Activated CD4-positive, alpha-beta T cell treated with anti-CD3 and anti-CD28 coated beads, Interleukin-2, Interleukin-4, amounts not matched to agents 100 ng/mL and 50 ng/mL, durations not matched to agents 16 hours and 8 hours (primary cell): ENCODE results near the gene IDH3B.

Experiments used
- DNase-seq: peaks from one replicate; pipeline ENCODE4 v3.0.0-alpha.2; 2020; ENCODE audit warnings: low spot score

The IDH3B gene

GRCh38 chr20:2656471-2657117 is 7.4 kb downstream of the IDH3B start:
- DNase-seq, result no peak

- DNase-seq, result no peak
Measured at GRCh38 chr20:2655331-2656116, 8.5 kb downstream of the IDH3B start.

GRCh38 chr20:2654831-2655230 is 9.2 kb downstream of the IDH3B start:
- no peak for DNase-seq

- DNase-seq, result no peak
Measured at GRCh38 chr20:2654384-2654822, 9.6 kb downstream of the IDH3B start.

GRCh38 chr20:2653556-2654383 is 10.2 kb downstream of the IDH3B start:
- DNase-seq, result no peak

- DNase-seq, result no peak
Measured at GRCh38 chr20:2652724-2653555, 11.1 kb downstream of the IDH3B start.

- peak; percentile 95 for DNase-seq
Measured at GRCh38 chr20:2651772-2652723, 12.0 kb downstream of the IDH3B start, which contains the start of gene NOP56. TSS of gene NOP56 (plus strand) at chr20:2652632. CDS start at chr20:2652661, 29 bp downstream.

- no peak for DNase-seq
Measured at GRCh38 chr20:2643708-2644107, 20.3 kb downstream of the IDH3B start.

GRCh38 chr20:2640899-2641298 is 23.1 kb downstream of the IDH3B start:
- no peak for DNase-seq

GRCh38 chr20:2640260-2640659 is 23.8 kb downstream of the IDH3B start:
- DNase-seq, result no peak

- no peak for DNase-seq
Measured at GRCh38 chr20:2637246-2637645, 26.8 kb downstream of the IDH3B start.

- no peak for DNase-seq
Measured at GRCh38 chr20:2633381-2633780, 30.6 kb downstream of the IDH3B start.

- DNase-seq, result no peak
Measured at GRCh38 chr20:2631228-2631627, 32.8 kb downstream of the IDH3B start.

GRCh38 chr20:2626853-2627541 is 37.0 kb downstream of the IDH3B start:
- no peak for DNase-seq

GRCh38 chr20:2625062-2625461 is 39.0 kb downstream of the IDH3B start:
- DNase-seq, result no peak

- DNase-seq, result no peak
Measured at GRCh38 chr20:2624190-2624589, 39.8 kb downstream of the IDH3B start.

- DNase-seq, result no peak
Measured at GRCh38 chr20:2619961-2620595, 43.9 kb downstream of the IDH3B start.

GRCh38 chr20:2619337-2619736 is 44.7 kb downstream of the IDH3B start:
- DNase-seq, result no peak

- DNase-seq, result no peak
Measured at GRCh38 chr20:2618815-2619214, 45.2 kb downstream of the IDH3B start.
